Measurements from ENCODE around the gene MFF. TPM values are rescaled to one million over a fixed set of nuclear protein-coding genes. Genes with fewer than 3 reads are reported as not detected.

The MFF gene
- total RNA-seq, 1 experiment from 2014 or later, result 68.2 TPM

DNA sequence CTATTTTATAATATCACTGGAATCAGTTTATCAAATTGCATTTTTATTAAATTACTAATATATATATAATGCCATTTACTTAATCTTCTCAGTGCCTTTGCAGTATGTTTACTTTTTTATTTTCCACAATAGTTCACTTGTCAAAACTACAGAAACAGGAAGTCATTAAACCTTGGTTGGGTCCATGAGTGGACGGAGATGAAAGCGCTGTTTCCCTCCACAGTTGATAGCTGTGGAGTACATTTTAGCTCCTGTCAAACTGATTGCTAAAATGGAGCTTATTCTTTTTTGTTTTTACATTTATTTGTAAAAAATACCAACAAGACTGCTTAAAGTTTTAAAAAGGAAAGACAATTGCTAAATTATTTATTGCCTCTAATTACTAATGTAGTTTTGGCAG lies 19.2 kb downstream of the MFF start:
- ChIA-PET RAD21 (ENCODE audit: low non-redundant PET in 1 of 2, low total read pairs in 2 of 2, uncharacterized antibody in 2 of 2, unreplicated experiment in 2 of 2) (no interaction called here), POLR2A (no interaction called here), CTCF (interaction anchor here (1.6 kb wide), 1 partner anchor 422 kb away, joined by 3 read pairs; no protein-coding TSS in a partner anchor)
- TF ChIP-seq FOSL1 (IDR thresholded peaks at IDR 0.05; ENCODE audit: low read depth), result no peak
- no peak for TF ChIP-seq ATF3 (IDR thresholded peaks at IDR 0.05)
- TF ChIP-seq POLR2AphosphoS5 (IDR thresholded peaks at IDR 0.05; ENCODE audit: low read depth, low read length), result no peak
- no peak for TF ChIP-seq CBX3 (IDR thresholded peaks at IDR 0.05; ENCODE audit: low read depth)
- no peak for TF ChIP-seq CEBPB (IDR thresholded peaks at IDR 0.05; ENCODE audit: low read depth)
- no peak for TF ChIP-seq EZH2phosphoT487 (IDR thresholded peaks at IDR 0.05; ENCODE audit: borderline replicate concordance)
- no peak for TF ChIP-seq REST (IDR thresholded peaks at IDR 0.05; ENCODE audit: low read depth)
- TF ChIP-seq YY1 (IDR thresholded peaks at IDR 0.05; ENCODE audit: extremely low read depth, insufficient replicate concordance, low read depth, low read length), result no peak
- TF ChIP-seq SIN3A (IDR thresholded peaks at IDR 0.05; ENCODE audit: low read depth), result no peak
- TF ChIP-seq ZNF274 (IDR thresholded peaks at IDR 0.05; ENCODE audit: low read depth, low read length), result no peak
- no peak for TF ChIP-seq TCF7L2 (IDR thresholded peaks at IDR 0.05; ENCODE audit: borderline replicate concordance, extremely low read depth, insufficient read depth, insufficient read length)
- no peak for TF ChIP-seq EZH2 (IDR thresholded peaks at IDR 0.05)
- no peak for TF ChIP-seq CTCF (IDR thresholded peaks at IDR 0.05 in 2 of 3, conservative IDR thresholded peaks at IDR 0.05 in 1 of 3; ENCODE audit: borderline replicate concordance in 1 of 3, insufficient read depth in 1 of 3, low read depth in 2 of 3, low read length in 2 of 3)
- no peak for TF ChIP-seq RAD21 (IDR thresholded peaks at IDR 0.05; ENCODE audit: low read depth)
- no peak for TF ChIP-seq SP1 (IDR thresholded peaks at IDR 0.05; ENCODE audit: low read depth)
- no peak for TF ChIP-seq EGR1 (IDR thresholded peaks at IDR 0.05; ENCODE audit: low read depth)
- no peak for TF ChIP-seq JUND (IDR thresholded peaks at IDR 0.05)
- no peak for TF ChIP-seq SRF (IDR thresholded peaks at IDR 0.05; ENCODE audit: low read depth)
- DNase-seq (ENCODE audit: low read depth, low spot score) (no peak), ATAC-seq (no peak)
- H3K36me3 ChIP-seq (ENCODE audit: control insufficient read depth in 1 of 2, insufficient read depth in 2 of 2, low read length in 2 of 2), result peaks cover 18 to 20% of the 10 kb centered on the region in 2 experiments
- H3K9me3 ChIP-seq (ENCODE audit: control insufficient read depth in 1 of 2, insufficient read depth in 1 of 2, low read depth in 1 of 2, low read length in 2 of 2), result no peaks in the 10 kb centered on the region
- no peak overlapping the region for H2AFZ ChIP-seq (ENCODE audit: low read depth, low read length, poor library complexity, severe bottlenecking)
- H3K9ac ChIP-seq (ENCODE audit: low read length), result no peak overlapping the region
- no peak overlapping the region for H3K4me2 ChIP-seq (ENCODE audit: low read length)
- H3K27me3 ChIP-seq (ENCODE audit: insufficient read depth, low read length), result no peaks in the 10 kb centered on the region
- H3K79me2 ChIP-seq (ENCODE audit: insufficient read depth, low read length), result 0 out of 2 replicates have a peak, but pooled peaks cover 6% of the 10 kb centered on the region
- H3K27ac ChIP-seq (ENCODE audit: low read depth, low read length), result no peak overlapping the region
- no TSS peak for BruUV-seq (replicated peaks)
- H3K4me3 ChIP-seq (replicated peaks in 1 of 2; ENCODE audit: low read depth in 1 of 2, low read length in 2 of 2), result no peak overlapping the region
- H4K20me1 ChIP-seq (ENCODE audit: insufficient read depth), result no peaks in the 10 kb centered on the region
- no peaks in the 10 kb centered on the region for H3K4me1 ChIP-seq (ENCODE audit: control insufficient read depth in 1 of 2, insufficient read depth in 2 of 2, low read length in 2 of 2)
- no peaks in the 10 kb centered on the region for H3K9me2 ChIP-seq (ENCODE audit: insufficient read depth)
- intact Hi-C loops (cut with micrococcal nuclease), result loop anchor here (10.0 kb wide), 1 partner anchor 209 kb away; no protein-coding TSS in a partner anchor

All from HCT116 (cell line).